B cell (primary cell): Measurements from ENCODE around the gene MYH7B. TPM values are rescaled to one million over a fixed set of nuclear protein-coding genes. Genes with fewer than 3 reads are reported as not detected.

Source experiments
- ATAC-seq: fragments of 200-7000 bp; cut with Tn5 transposase; one replicate; pipeline ENCODE4 v1.10.0; 2021; ENCODE audit warnings: low read depth, mild to moderate bottlenecking, moderate number of reproducible peaks, moderate library complexity
- CTCF ChIA-PET: fragments of 350-600 bp; sonication (Branson Sonifier 250); formaldehyde crosslinking; loops from one replicate; lab custom pipeline; 2021; ENCODE audit warnings: antibody characterized with exemption, inconsistent platforms; lab: Charles Lee
- POLR2A ChIA-PET: fragments of 350-600 bp; sonication (Branson Sonifier 250); formaldehyde crosslinking; loops from one replicate; lab custom pipeline; 2021; ENCODE audit warnings: antibody characterized with exemption; lab: Charles Lee
- DNase-seq: peaks from one replicate; pipeline ENCODE4 v3.0.0; 2013
- H2AFZ ChIP-seq: 2 replicates; pipeline ENCODE4 v1.6.1; 2012; ENCODE audit warnings: mild to moderate bottlenecking, low read depth, low read length; ENCODE audit not compliant: insufficient read depth, poor library complexity, severe bottlenecking
- H3K27ac ChIP-seq, 2 donors: 1 replicate in 1 of 2; 2 replicates in 1 of 2; pipeline ENCODE4 v1.5.1; 2012 to 2013; ENCODE audit warnings: low read length in 2 of 2, mild to moderate bottlenecking in 2 of 2, moderate library complexity in 1 of 2
- H3K27me3 ChIP-seq, 4 experiments: fragments of 200-600 bp in 1 of 4; sonication (generic) in 1 of 4; replicated peaks in 1 of 4; 1 replicate in 2 of 4; 2 replicates in 2 of 4; pipeline versions ENCODE4 v1.6.1 to v1.7.0; 2013 to 2016; ENCODE audit warnings: low read length in 3 of 4, mild to moderate bottlenecking in 2 of 4, mixed read lengths in 1 of 4, moderate library complexity in 1 of 4; ENCODE audit not compliant: insufficient read depth in 4 of 4, control insufficient read depth in 3 of 4; ENCODE audit errors: control extremely low read depth in 1 of 4
- H3K36me3 ChIP-seq, 2 experiments: replicated peaks in 1 of 2; 1 replicate in 1 of 2; 2 replicates in 1 of 2; pipeline versions ENCODE4 v1.6.1 to v1.7.1; 2013; ENCODE audit warnings: low read length in 1 of 2; ENCODE audit not compliant: insufficient read depth in 2 of 2, control insufficient read depth in 1 of 2; ENCODE audit errors: control extremely low read depth in 1 of 2, extremely low read depth in 1 of 2
- H3K4me1 ChIP-seq, 2 donors: fragments of 200-600 bp in 1 of 2; sonication (generic) in 1 of 2; 1 replicate in 1 of 2; 2 replicates in 1 of 2; pipeline versions ENCODE4 v1.5.1 to v1.6.1; 2013 to 2017; ENCODE audit warnings: low read length in 2 of 2; ENCODE audit not compliant: control insufficient read depth in 2 of 2, insufficient read depth in 2 of 2
- H3K4me2 ChIP-seq: replicated peaks from 2 replicates; pipeline ENCODE3; 2012; ENCODE audit warnings: mild to moderate bottlenecking, low read depth, low read length; ENCODE audit not compliant: poor library complexity, severe bottlenecking
- H3K4me3 ChIP-seq, 5 experiments: fragments of 200-600 bp in 1 of 5; sonication (generic) in 1 of 5; 1 replicate in 3 of 5; 2 replicates in 2 of 5; pipeline versions ENCODE4 v1.5.1 to v1.7.0; 2011 to 2016; ENCODE audit warnings: low read length in 4 of 5, mild to moderate bottlenecking in 4 of 5, low read depth in 2 of 5, control low read depth in 1 of 5, moderate library complexity in 1 of 5; ENCODE audit not compliant: insufficient read depth in 1 of 5; ENCODE audit errors: control extremely low read depth in 1 of 5, extremely low read depth in 1 of 5
- H3K79me2 ChIP-seq: fragments of 200-600 bp; sonication (generic); one replicate; pipeline ENCODE4 v1.6.0; 2016; ENCODE audit warnings: low read length; ENCODE audit not compliant: control insufficient read depth, insufficient read depth
- H3K9ac ChIP-seq: fragments of 200-600 bp; sonication (generic); 2 replicates; pipeline ENCODE4 v1.6.1; 2017; ENCODE audit warnings: mild to moderate bottlenecking, low read length, moderate library complexity
- H3K9me3 ChIP-seq, 3 donors: one replicate each; pipeline versions ENCODE4 v1.6.1 to v1.7.1; 2013; ENCODE audit warnings: low read length in 2 of 3; ENCODE audit not compliant: control insufficient read depth in 2 of 3, insufficient read depth in 1 of 3; ENCODE audit errors: control extremely low read depth in 1 of 3
- H4K20me1 ChIP-seq: 2 replicates; pipeline ENCODE4 v1.6.0; 2012; ENCODE audit warnings: mild to moderate bottlenecking, low read length; ENCODE audit not compliant: insufficient read depth, control insufficient read depth, poor library complexity, severe bottlenecking
- H3K27ac Mint-ChIP-seq: one replicate; pipeline ENCODE4 v1.8.0; 2021; ENCODE audit warnings: mixed read lengths
- H3K27me3 Mint-ChIP-seq: one replicate; pipeline ENCODE4 v1.8.0; 2021; ENCODE audit warnings: mixed read lengths
- H3K4me1 Mint-ChIP-seq: one replicate; pipeline ENCODE4 v1.8.0; 2021; ENCODE audit warnings: mixed read lengths
- H3K4me3 Mint-ChIP-seq: one replicate; pipeline ENCODE4 v1.8.0; 2021; ENCODE audit warnings: mixed read lengths
- H3K9me3 Mint-ChIP-seq: one replicate; pipeline ENCODE4 v1.8.0; 2022; ENCODE audit warnings: mixed read lengths; ENCODE audit not compliant: insufficient read depth
- EZH2 ChIP-seq: IDR thresholded peaks from 2 replicates; pipeline ENCODE4 v1.6.1; 2012; ENCODE audit warnings: borderline replicate concordance, low read depth, mild to moderate bottlenecking, moderate library complexity, low read length; ENCODE audit not compliant: insufficient read depth, poor library complexity, severe bottlenecking
- WGBS: methylation state at CpG from one replicate; pipeline ENCODE4 v1.1.5; 2013; ENCODE audit warnings: missing lambda C conversion rate; ENCODE audit not compliant: insufficient coverage; 5-methylcytosine and 5-hydroxymethylcytosine counted together
- intact Hi-C: fragments of 100-400 bp; cut with micrococcal nuclease; formaldehyde crosslinking; loops from one replicate; pipeline ENCODE4 v1.10.0; 2022
- polyA plus RNA-seq: library from polyadenylated mRNA; depleted of rRNA; stranded (reverse); fragments of >200 nt; gene quantifications from 2 replicates; pipeline ENCODE4 v1.2.3, GENCODE V29; 2012
- total RNA-seq, 2 donors: library from RNA; stranded (reverse); fragments of 120-200 nt in 1 of 2; gene quantifications; 1 replicate in 1 of 2; 2 replicates in 1 of 2; pipeline versions ENCODE4 v1.2.3 to v1.2.4, GENCODE V29; 2013 to 2022
- TF ChIP-seq, protein P1 (sequence below): fragments of 200-600 bp; IDR thresholded peaks from one replicate; pipeline ENCODE4 v1.8.0; 2022; ENCODE audit warnings: antibody characterized with exemption, mild to moderate bottlenecking

Gene MYH7B
- total and polyA plus RNA-seq, 2 donors (not counting 1 experiment from before 2014, with no cell fraction given) = 0.79 to 1.2 TPM

DNA sequence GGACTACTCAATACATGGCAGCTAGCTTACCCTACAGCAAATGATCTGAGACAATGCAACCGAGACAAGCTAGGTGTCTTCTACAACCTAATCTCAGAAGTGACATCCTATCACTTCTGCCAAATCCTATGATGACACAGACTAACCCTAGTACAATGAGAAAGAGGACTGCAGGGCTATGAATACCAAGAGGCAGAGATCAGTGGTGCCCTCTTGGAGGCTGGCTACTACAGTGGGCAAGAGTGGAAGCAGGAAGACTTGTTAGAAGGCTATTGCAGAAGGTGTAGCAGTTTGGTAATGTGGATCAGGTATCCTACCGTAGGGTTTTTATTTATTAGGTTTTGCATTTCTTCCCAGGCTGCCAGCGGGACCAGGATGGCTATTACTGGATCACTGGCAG lies 30.3 kb upstream of the MYH7B start:
- no peaks in the 10 kb centered on the region for H3K9me3 ChIP-seq
- H3K4me1 ChIP-seq = no peaks in the 10 kb centered on the region
- ATAC-seq (no peak), DNase-seq (no peak)
- no peaks in the 10 kb centered on the region for H4K20me1 ChIP-seq
- Mint-ChIP-seq H3K27ac (no peak overlapping the region), H3K27me3 (no peaks in the 10 kb centered on the region), H3K4me3 (no peak overlapping the region), H3K9me3 (no peaks in the 10 kb centered on the region), H3K4me1 (no peaks in the 10 kb centered on the region)
- peaks cover 0 to 5% of the 10 kb centered on the region in 2 experiments for H3K36me3 ChIP-seq
- H3K27ac ChIP-seq = no peak overlapping the region
- H2AFZ ChIP-seq = no peak overlapping the region
- no peak for TF ChIP-seq EZH2
- TF ChIP-seq, protein P1, sequence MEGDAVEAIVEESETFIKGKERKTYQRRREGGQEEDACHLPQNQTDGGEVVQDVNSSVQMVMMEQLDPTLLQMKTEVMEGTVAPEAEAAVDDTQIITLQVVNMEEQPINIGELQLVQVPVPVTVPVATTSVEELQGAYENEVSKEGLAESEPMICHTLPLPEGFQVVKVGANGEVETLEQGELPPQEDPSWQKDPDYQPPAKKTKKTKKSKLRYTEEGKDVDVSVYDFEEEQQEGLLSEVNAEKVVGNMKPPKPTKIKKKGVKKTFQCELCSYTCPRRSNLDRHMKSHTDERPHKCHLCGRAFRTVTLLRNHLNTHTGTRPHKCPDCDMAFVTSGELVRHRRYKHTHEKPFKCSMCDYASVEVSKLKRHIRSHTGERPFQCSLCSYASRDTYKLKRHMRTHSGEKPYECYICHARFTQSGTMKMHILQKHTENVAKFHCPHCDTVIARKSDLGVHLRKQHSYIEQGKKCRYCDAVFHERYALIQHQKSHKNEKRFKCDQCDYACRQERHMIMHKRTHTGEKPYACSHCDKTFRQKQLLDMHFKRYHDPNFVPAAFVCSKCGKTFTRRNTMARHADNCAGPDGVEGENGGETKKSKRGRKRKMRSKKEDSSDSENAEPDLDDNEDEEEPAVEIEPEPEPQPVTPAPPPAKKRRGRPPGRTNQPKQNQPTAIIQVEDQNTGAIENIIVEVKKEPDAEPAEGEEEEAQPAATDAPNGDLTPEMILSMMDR = no peak
- ChIA-PET POLR2A (no interaction called here), CTCF (no interaction called here)
- intact Hi-C loops = no loop called here
- H3K27me3 ChIP-seq = no peaks in the 10 kb centered on the region
- no peak overlapping the region for H3K4me2 ChIP-seq
- H3K4me3 ChIP-seq = no peak overlapping the region
- no CpG with 5 or more reads among the region's 3 CpGs for WGBS
- no peaks in the 10 kb centered on the region for H3K79me2 ChIP-seq
- no peak overlapping the region for H3K9ac ChIP-seq

- CTCF ChIA-PET = no interaction called here
- Histone ChIP-seq H2AFZ (no peak overlapping the region), H3K9ac (no peak overlapping the region), H3K4me1 (no peaks in the 10 kb centered on the region), H3K79me2 (no peaks in the 10 kb centered on the region), H4K20me1 (no peaks in the 10 kb centered on the region), H3K27ac (no peak overlapping the region), H3K27me3 (no peaks in the 10 kb centered on the region), H3K36me3 (peaks cover 0 to 8% of the 10 kb centered on the region in 2 experiments), H3K4me2 (no peak overlapping the region), H3K4me3 (no peak overlapping the region), H3K9me3 (no peaks in the 10 kb centered on the region)
- no peaks in the 10 kb centered on the region for H3K4me1 Mint-ChIP-seq
- WGBS = no CpG with 5 or more reads among the region's 1 CpG
- H3K27me3 Mint-ChIP-seq = no peaks in the 10 kb centered on the region
- POLR2A ChIA-PET = no interaction called here
- no peak overlapping the region for H3K4me3 Mint-ChIP-seq
- intact Hi-C loops = no loop called here
- no peak for DNase-seq
- no peaks in the 10 kb centered on the region for H3K9me3 Mint-ChIP-seq
- TF ChIP-seq EZH2 = no peak
- TF ChIP-seq, protein P1 = no peak
- H3K27ac Mint-ChIP-seq = no peak overlapping the region
- no peak for ATAC-seq
Observed at GRCh38 chr20:34925981-34926380, 29.7 kb upstream of the MYH7B start.
